Measurements from ENCODE around the gene OTUD3. TPM values are rescaled to one million over a fixed set of nuclear protein-coding genes. Genes with fewer than 3 reads are reported as not detected.

Gene OTUD3
- total and polyA plus RNA-seq, 2 of the 13 experiments (the other 11 are each of a cell fraction or from before 2014, with no cell fraction given), result 5.2 to 7.5 TPM

DNA sequence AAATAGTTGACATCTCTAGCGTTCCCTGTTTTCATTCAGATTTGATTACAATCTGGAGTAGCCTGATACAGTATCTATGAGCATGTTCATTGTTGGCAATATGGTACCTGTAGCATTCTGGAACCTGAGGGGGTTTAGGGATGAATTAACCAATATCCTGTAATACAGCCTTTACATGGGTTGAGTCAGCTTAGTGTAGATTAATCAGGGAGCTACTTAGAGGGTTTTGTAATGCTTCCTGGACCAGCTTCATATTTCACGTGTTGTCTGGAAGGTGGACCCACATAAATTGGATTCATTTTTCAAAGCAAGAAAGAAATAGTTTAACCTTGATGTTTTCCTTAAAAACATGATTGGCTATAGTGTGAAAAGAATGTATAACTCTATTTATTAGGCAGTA lies 3.6 kb downstream of the OTUD3 start:
- Histone ChIP-seq H3K9ac (ENCODE audit: insufficient read depth, low read depth, low read length) (no peak overlapping the region), H3K27me3 (ENCODE audit: control insufficient read depth in 1 of 2, insufficient read depth in 2 of 2, low read length in 2 of 2) (no peaks in the 10 kb centered on the region; a peak in 1 of 5 replicates), H4K20me1 (ENCODE audit: insufficient read depth, low read length) (peaks cover 4% of the 10 kb centered on the region; the same call in 1 of the 2 replicates), H3K4me1 (ENCODE audit: insufficient read depth, low read length) (peaks cover 68% of the 10 kb centered on the region), H3K9me3 (ENCODE audit: low read length) (no peaks in the 10 kb centered on the region), H3K4me3 (replicated peaks in 1 of 3; ENCODE audit: insufficient read depth in 1 of 3, low read depth in 2 of 3, low read length in 3 of 3) (no peak overlapping the region), H3K79me2 (ENCODE audit: insufficient read depth, low read length) (peaks cover 73% of the 10 kb centered on the region), H3K36me3 (replicated peaks in 1 of 2; ENCODE audit: control insufficient read depth in 1 of 2, insufficient read depth in 2 of 2, low read length in 2 of 2) (peaks cover 4 to 10% of the 10 kb centered on the region in 2 experiments; a peak in 4 of 5 replicates), H3K27ac (ENCODE audit: extremely low read length, insufficient read depth, low read length) (no peak overlapping the region), H2AFZ (ENCODE audit: low read length) (no peak overlapping the region), H3K4me2 (ENCODE audit: low read depth, low read length) (no peak overlapping the region)
- DNase-seq (ENCODE audit: low spot score), result no peak
- in situ Hi-C loops (cut with HindIII; ENCODE audit: extremely low pct_ligation_motif_present, low pct_unique_long_range_greater_than_20kb), result no loop called here
- CTCF ChIA-PET (ENCODE audit: low intra/inter-chr PET ratio, low total read pairs), result no interaction called here
- no peak for FAIRE-seq
- POLR2A ChIA-PET, result no interaction called here
- ATAC-seq, result no peak
- TF ChIP-seq CREB1 (IDR thresholded peaks at IDR 0.05) (no peak), CREB1 (CRISPR knock-in tag; IDR thresholded peaks at IDR 0.05) (no peak), MXI1 (IDR thresholded peaks at IDR 0.05; ENCODE audit: borderline replicate concordance, low read depth, low read length) (no peak), NR2F1 (CRISPR knock-in tag; IDR thresholded peaks at IDR 0.05) (no peak), MTF2 (CRISPR knock-in tag; IDR thresholded peaks at IDR 0.05; ENCODE audit: borderline replicate concordance) (no peak), FIP1L1 (IDR thresholded peaks at IDR 0.05; ENCODE audit: borderline replicate concordance, insufficient read depth, low read depth, low read length) (no peak), EP300 (IDR thresholded peaks at IDR 0.05; ENCODE audit: low read depth in 2 of 2, low read length in 2 of 2) (no peak), EP300 (CRISPR knock-in tag; IDR thresholded peaks at IDR 0.05; ENCODE audit: borderline replicate concordance) (no peak), BRCA1 (CRISPR knock-in tag; IDR thresholded peaks at IDR 0.05) (no peak), ZSCAN20 (CRISPR knock-in tag; IDR thresholded peaks at IDR 0.05; ENCODE audit: borderline replicate concordance) (no peak), ZNF562 (CRISPR knock-in tag; IDR thresholded peaks at IDR 0.05; ENCODE audit: borderline replicate concordance) (no peak), PAWR (CRISPR knock-in tag; IDR thresholded peaks at IDR 0.05; ENCODE audit: borderline replicate concordance) (no peak), KLF13 (CRISPR knock-in tag; IDR thresholded peaks at IDR 0.05) (no peak), ELF1 (CRISPR knock-in tag; IDR thresholded peaks at IDR 0.05) (no peak)
- TF ChIP-seq, protein P1, sequence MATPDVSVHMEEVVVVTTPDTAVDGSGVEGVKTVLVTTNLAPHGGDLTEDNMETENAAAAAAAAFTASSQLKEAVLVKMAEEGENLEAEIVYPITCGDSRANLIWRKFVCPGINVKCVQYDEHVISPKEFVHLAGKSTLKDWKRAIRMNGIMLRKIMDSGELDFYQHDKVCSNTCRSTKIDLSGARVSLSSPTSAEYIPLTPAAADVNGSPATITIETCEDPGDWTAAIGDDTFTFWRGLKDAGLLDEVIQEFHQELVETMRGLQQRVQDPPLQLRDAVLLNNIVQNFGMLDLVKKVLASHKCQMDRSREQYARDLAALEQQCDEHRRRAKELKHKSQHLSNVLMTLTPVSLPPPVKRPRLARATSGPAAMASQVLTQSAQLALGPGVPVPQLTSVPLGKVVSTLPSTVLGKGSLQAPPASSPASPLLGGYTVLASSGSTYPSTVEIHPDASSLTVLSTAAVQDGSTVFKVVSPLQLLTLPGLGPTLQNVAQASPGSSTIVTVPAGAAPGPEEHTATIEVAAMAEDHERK (CRISPR knock-in tag; IDR thresholded peaks at IDR 0.05; ENCODE audit: low read depth), result no peak
- TF ChIP-seq, protein P2, sequence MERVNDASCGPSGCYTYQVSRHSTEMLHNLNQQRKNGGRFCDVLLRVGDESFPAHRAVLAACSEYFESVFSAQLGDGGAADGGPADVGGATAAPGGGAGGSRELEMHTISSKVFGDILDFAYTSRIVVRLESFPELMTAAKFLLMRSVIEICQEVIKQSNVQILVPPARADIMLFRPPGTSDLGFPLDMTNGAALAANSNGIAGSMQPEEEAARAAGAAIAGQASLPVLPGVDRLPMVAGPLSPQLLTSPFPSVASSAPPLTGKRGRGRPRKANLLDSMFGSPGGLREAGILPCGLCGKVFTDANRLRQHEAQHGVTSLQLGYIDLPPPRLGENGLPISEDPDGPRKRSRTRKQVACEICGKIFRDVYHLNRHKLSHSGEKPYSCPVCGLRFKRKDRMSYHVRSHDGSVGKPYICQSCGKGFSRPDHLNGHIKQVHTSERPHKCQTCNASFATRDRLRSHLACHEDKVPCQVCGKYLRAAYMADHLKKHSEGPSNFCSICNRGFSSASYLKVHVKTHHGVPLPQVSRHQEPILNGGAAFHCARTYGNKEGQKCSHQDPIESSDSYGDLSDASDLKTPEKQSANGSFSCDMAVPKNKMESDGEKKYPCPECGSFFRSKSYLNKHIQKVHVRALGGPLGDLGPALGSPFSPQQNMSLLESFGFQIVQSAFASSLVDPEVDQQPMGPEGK (CRISPR knock-in tag; IDR thresholded peaks at IDR 0.05), result no peak
- 98% methylated on average over 2 of the region's 2 CpGs for WGBS (ENCODE audit: low lambda C conversion rate)
- BruUV-seq (replicated peaks), result no TSS peak
- intact Hi-C loops (cut with micrococcal nuclease; ENCODE audit: unreplicated experiment), result loop anchor here (10.0 kb wide), 1 partner anchor 71 kb away; the partner anchor contains the start of gene RNF186
